ENCODE data around the gene ITGBL1. TPM values are rescaled to one million over a fixed set of nuclear protein-coding genes. Genes with fewer than 3 reads are reported as not detected.

Gene ITGBL1
- total RNA-seq, 3 donors from 2014 or later: 0.06 to 2.3 (median 1.1) TPM

DNA sequence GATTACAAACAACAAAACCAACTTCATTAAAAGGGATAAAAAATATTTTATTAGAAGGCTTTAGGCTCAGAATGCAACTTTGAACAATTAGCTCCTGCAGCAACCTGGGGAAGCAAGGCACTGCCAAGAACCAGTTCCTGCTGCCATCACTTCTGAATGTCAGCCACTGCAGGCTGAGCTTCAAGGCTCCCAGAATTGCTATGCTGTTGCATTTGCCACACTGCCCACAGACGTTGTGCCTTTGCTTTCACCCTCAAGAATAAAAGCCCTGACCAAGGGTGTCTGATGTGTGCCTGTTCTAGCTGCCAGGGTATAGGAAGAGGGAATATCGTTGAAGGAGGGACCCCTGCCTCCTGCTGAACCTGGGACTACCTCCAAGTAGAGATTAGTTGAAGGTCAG lies 238.4 kb downstream of the ITGBL1 start:
- TF ChIP-seq, protein P1, sequence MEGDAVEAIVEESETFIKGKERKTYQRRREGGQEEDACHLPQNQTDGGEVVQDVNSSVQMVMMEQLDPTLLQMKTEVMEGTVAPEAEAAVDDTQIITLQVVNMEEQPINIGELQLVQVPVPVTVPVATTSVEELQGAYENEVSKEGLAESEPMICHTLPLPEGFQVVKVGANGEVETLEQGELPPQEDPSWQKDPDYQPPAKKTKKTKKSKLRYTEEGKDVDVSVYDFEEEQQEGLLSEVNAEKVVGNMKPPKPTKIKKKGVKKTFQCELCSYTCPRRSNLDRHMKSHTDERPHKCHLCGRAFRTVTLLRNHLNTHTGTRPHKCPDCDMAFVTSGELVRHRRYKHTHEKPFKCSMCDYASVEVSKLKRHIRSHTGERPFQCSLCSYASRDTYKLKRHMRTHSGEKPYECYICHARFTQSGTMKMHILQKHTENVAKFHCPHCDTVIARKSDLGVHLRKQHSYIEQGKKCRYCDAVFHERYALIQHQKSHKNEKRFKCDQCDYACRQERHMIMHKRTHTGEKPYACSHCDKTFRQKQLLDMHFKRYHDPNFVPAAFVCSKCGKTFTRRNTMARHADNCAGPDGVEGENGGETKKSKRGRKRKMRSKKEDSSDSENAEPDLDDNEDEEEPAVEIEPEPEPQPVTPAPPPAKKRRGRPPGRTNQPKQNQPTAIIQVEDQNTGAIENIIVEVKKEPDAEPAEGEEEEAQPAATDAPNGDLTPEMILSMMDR (IDR thresholded peaks at IDR 0.05): no peak
- Histone ChIP-seq H3K4me1 (ENCODE audit: low read depth) (no peaks in the 10 kb centered on the region), H3K4me3 (no peak overlapping the region), H3K36me3 (ENCODE audit: low read depth) (no peaks in the 10 kb centered on the region), H3K9me3 (no peaks in the 10 kb centered on the region)
- DNase-seq (no peak), ATAC-seq (no peak)
- intact Hi-C loops (cut with DNase I, micrococcal nuclease): no loop called here

DNA sequence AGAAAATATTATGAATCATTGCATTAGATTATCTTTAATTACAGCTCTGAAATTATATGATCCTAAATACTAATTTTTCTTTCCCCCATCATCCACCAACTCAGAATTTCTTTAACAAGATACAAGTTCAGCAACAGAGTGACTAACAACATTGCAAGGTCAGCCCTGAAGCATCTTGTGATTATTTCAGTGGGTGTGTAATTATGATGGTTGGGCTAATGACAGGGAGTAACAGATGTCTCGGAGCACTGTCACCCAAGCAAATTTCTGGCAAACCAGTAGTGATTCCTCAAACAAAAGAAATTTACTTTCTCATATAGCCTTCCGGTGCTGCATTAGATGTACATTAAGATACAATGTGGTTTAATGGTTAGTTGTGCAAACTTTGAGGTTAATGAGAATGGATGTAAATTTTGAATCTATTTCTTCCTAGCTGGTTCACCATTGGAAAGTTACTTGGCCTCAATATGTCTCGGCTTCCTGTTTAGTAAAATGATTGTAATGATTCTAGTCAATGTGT lies 238.9 kb downstream of the ITGBL1 start:
- Histone ChIP-seq H3K36me3 (ENCODE audit: low read depth) (no peaks in the 10 kb centered on the region), H3K4me1 (ENCODE audit: low read depth) (no peaks in the 10 kb centered on the region), H3K9me3 (no peaks in the 10 kb centered on the region), H3K4me3 (no peak overlapping the region)
- DNase-seq: no peak
- intact Hi-C loops (cut with DNase I, micrococcal nuclease): no loop called here
- ATAC-seq: no peak
- TF ChIP-seq, protein P1 (IDR thresholded peaks at IDR 0.05): no peak

DNA sequence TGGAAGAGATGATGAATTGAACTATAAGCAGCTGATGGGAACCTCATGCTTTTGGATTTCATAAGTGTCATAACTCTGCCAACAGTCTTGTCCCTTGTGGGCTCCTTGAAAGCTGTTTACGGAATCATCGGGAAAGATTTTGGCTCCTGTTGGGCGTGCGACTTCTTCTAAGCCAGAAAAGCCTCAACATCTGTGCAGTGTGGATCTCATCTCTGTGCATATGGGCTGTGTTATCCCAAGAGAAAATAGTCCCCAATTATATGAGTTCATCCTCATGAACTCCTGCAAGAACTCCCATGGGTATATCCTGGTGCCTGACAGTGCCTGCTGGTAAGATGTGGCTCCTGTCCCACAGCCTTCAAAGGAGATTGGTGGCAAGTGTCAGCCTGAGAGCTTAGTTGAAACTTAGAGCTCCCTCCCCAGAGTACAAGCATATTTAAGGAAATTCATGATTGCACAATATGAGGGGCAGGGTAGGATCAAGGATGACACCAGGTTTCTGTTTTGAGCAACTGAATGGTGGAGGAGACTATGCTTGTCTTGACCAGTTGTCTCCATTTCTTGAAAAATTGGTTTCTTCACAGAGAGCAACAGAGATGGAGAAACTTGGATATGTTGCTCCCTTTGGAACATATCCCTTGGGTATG lies 243.5 kb downstream of the ITGBL1 start:
- no peaks in the 10 kb centered on the region for H3K36me3 ChIP-seq (ENCODE audit: low read depth)
- ATAC-seq: no peak
- H3K9me3 ChIP-seq: no peaks in the 10 kb centered on the region
- TF ChIP-seq, protein P1 (IDR thresholded peaks at IDR 0.05): no peak
- intact Hi-C loops (cut with DNase I, micrococcal nuclease): no loop called here
- no peak for DNase-seq
- no peak overlapping the region for H3K4me3 ChIP-seq
- no peaks in the 10 kb centered on the region for H3K4me1 ChIP-seq (ENCODE audit: low read depth)

DNA sequence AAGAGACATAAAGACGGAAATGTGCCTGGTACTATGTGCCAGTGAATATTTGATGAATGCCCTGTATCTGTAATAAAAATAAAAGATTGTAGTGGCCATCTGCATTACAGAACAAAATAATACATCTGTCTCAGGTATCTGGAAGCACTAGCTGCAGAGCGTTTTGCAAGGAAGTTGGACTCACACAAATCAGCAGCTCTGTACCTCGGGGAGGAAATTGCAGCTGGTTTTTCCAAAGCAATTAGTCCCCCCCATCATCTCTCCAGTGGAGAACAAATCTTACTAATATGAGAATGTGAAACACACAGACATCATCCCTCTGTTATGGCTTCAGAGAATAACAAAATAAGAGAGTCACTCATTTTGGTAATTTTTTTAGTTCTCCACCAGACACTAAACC lies 245.3 kb downstream of the ITGBL1 start:
- DNase-seq (no peak), ATAC-seq (no peak)
- Histone ChIP-seq H3K9me3 (no peaks in the 10 kb centered on the region), H3K4me1 (ENCODE audit: low read depth) (no peaks in the 10 kb centered on the region), H3K36me3 (ENCODE audit: low read depth) (no peaks in the 10 kb centered on the region), H3K4me3 (no peak overlapping the region)
- intact Hi-C loops (cut with DNase I, micrococcal nuclease): no loop called here
- TF ChIP-seq, protein P1 (IDR thresholded peaks at IDR 0.05): no peak

DNA sequence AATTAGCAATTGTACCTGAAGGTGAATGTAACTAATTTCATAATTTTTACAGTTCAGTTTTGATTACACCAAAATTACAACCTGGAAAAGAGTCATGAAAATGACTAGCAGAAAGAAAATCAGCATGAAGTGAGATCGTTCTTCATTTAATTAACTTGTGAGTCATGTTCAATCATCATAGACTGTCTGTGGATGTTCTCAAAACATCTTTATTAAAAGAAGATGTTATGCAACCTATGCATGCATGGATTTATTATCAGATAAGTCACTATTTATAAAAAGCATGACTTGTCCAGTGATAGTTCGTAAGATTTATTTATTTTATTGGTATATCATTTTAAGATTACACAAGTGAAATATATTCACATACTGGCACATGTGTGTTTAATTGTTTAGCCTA lies 245.9 kb downstream of the ITGBL1 start:
- TF ChIP-seq, protein P1 (IDR thresholded peaks at IDR 0.05): no peak
- Histone ChIP-seq H3K4me1 (ENCODE audit: low read depth) (no peaks in the 10 kb centered on the region), H3K36me3 (ENCODE audit: low read depth) (no peaks in the 10 kb centered on the region), H3K4me3 (no peak overlapping the region), H3K9me3 (no peaks in the 10 kb centered on the region)
- DNase-seq (no peak), ATAC-seq (no peak)
- intact Hi-C loops (cut with DNase I, micrococcal nuclease): no loop called here
